ENCODE measurements around the gene BRSK2. TPM values are rescaled to one million over a fixed set of nuclear protein-coding genes. Genes with fewer than 3 reads are reported as not detected.
A peak's percentile ranks its signal among the peaks of the same experiment; 100 is the strongest.
"Not testable (repeated sequence)": the region's sequence is repeated elsewhere in the genome, so short reads cannot be mapped to it uniquely, and the experiment has no call there.

The BRSK2 gene
- total and polyA plus RNA-seq, 4 donors: 14.1 to 106 (median 56.8) TPM

DNA sequence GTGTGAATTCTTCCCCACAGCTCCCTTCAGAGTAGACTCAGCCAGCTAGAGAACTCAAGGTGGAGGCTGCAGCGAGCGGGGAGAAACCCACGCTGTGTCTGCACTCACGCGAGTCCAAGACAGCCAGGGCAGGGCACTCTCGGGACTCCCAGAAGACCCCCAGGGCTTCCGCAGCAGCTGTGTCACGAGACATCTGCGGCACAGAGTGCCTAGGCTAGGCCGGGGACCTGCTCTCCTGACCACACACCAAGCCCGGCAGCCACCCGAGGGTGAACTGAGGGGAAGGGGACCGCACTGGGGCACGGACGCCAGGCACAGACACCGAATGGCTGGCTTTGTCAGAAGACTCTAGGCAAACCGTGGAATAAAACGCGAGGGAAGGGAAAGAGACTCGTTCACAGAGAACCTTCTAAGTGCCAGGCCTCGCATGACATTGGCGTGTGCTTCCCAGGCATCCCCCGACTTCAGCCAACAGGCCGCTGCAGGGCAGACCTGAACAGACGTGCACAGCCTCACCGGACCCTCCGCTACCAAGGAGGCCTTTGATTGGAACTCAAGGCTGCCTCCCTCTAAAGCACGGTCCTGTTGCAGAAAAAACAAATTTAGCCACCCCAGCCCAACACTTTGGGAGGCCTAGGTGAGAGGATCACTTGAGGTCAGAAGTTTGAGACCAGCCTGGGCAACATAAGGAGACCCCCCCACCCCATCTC, 115.0 kb downstream of the BRSK2 start:
- H3K4me1 ChIP-seq (ENCODE audit: control insufficient read depth, insufficient read depth, low read length): peaks cover 79% of the 10 kb centered on the region
- no peak overlapping the region for H3K4me3 ChIP-seq (ENCODE audit: low read depth, low read length)
- no peaks in the 10 kb centered on the region for H3K27me3 ChIP-seq (ENCODE audit: control insufficient read depth, insufficient read depth, low read length)
- H3K27ac ChIP-seq (ENCODE audit: low read depth, low read length): no peak overlapping the region
- no peaks in the 10 kb centered on the region for H3K9me3 ChIP-seq (ENCODE audit: control insufficient read depth, insufficient read depth, low read length)
- H3K36me3 ChIP-seq (ENCODE audit: control insufficient read depth, insufficient read depth, low read length): peaks cover 34% of the 10 kb centered on the region
- WGBS (ENCODE audit: insufficient coverage): 78% methylated on average over 23 of the region's 28 CpGs
- DNase-seq (ENCODE audit: low read depth in 4 of 6, low spot score in 6 of 6): no peak

DNA sequence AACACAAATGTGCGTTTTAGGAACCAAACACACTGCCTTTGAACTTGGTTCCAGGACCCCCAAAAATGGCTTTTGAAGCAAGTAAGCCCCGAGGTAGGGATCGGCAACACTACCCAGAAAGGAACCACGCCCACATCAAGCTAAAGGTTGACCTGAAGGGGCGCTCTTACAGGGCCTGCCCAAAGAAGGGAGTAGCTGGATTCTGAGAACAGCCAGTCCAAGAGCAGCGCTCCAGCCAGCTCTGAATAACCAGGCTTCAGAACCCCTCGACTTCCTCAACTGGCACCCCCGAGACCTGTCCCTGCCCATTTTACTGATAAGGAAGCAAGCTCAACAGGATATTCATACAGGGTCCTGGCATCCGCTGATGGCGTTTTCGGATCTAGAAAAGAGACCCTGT, 115.7 kb downstream of the BRSK2 start:
- DNase-seq (ENCODE audit: low read depth in 4 of 6, low spot score in 6 of 6): no peak
- H3K9me3 ChIP-seq (ENCODE audit: control insufficient read depth, insufficient read depth, low read length): no peaks in the 10 kb centered on the region
- no peaks in the 10 kb centered on the region for H3K27me3 ChIP-seq (ENCODE audit: control insufficient read depth, insufficient read depth, low read length)
- WGBS (ENCODE audit: insufficient coverage): 84% methylated on average over 11 of the region's 11 CpGs
- H3K4me3 ChIP-seq (ENCODE audit: low read depth, low read length): no peak overlapping the region
- peaks cover 33% of the 10 kb centered on the region for H3K36me3 ChIP-seq (ENCODE audit: control insufficient read depth, insufficient read depth, low read length)
- H3K27ac ChIP-seq (ENCODE audit: low read depth, low read length): no peak overlapping the region
- H3K4me1 ChIP-seq (ENCODE audit: control insufficient read depth, insufficient read depth, low read length): peaks cover 77% of the 10 kb centered on the region

DNA sequence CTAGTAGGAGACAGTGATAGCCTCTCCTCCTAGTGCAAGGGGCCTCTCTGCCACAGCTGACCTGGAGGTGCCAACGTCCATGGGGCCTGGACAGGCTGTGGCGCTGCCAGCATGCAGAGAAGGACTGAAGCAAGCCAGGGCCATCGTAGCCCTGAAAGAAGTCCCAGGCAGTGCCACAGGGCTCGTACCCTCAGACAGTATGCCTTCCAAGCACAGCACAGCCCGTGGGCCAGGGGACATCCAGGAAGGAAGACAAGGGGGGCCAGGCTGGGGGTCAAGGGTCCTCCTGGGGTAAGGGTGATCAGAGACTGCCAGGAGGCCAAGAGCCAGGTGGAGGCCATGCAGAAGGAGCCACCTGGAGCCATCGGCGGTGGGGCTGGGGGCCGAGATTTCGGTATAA, 117.2 kb downstream of the BRSK2 start:
- 89% methylated on average over 9 of the region's 9 CpGs for WGBS (ENCODE audit: insufficient coverage)
- H3K36me3 ChIP-seq (ENCODE audit: control insufficient read depth, insufficient read depth, low read length): peaks cover 26% of the 10 kb centered on the region
- no peak overlapping the region for H3K27ac ChIP-seq (ENCODE audit: low read depth, low read length)
- no peaks in the 10 kb centered on the region for H3K27me3 ChIP-seq (ENCODE audit: control insufficient read depth, insufficient read depth, low read length)
- H3K4me3 ChIP-seq (ENCODE audit: low read depth, low read length): no peak overlapping the region
- DNase-seq (ENCODE audit: low read depth in 4 of 6, low spot score in 6 of 6): no peak
- H3K4me1 ChIP-seq (ENCODE audit: control insufficient read depth, insufficient read depth, low read length): peaks cover 63% of the 10 kb centered on the region
- no peaks in the 10 kb centered on the region for H3K9me3 ChIP-seq (ENCODE audit: control insufficient read depth, insufficient read depth, low read length)

DNA sequence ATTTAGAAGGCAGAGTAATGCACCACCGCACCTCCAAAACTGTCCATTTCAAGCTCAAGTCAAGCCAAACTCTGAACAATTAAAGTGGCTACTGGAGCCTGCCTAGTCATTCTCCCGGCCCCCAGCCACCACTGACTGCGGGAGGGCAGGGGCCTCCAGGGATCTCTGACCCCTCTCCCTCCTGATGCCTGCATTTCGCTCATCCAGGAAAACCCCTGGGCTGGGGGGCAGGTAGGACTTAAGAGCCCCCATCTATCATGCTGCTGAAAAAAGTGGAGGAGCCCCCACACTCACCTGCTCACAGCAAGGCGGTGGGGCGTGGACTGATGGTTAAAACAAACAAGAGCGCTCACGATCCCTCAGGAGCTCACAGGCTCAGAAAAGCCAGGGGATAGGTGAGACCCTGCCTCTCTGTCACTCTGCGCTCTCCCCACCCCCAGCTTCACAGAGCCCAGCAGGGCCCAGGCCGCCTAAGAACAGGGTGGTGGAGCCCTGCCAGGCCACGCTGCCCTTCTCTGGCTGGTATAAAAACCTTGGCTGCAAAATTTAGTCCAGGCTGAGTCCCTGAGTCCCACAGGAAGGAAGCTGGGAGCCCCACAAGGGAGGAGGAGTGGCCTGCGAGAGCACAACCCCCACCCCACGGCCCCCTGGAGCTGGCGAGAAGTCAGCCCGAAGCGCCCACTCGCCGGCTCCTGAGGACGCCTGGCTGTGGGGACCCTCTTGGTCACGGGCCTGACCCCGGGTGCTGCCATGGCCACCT, 117.8 kb downstream of the BRSK2 start:
- 38% methylated on average over 16 of the region's 21 CpGs for WGBS (ENCODE audit: insufficient coverage)
- no peaks in the 10 kb centered on the region for H3K27me3 ChIP-seq (ENCODE audit: control insufficient read depth, insufficient read depth, low read length)
- H3K36me3 ChIP-seq (ENCODE audit: control insufficient read depth, insufficient read depth, low read length): peaks cover 23% of the 10 kb centered on the region
- no peak overlapping the region for H3K27ac ChIP-seq (ENCODE audit: low read depth, low read length)
- H3K9me3 ChIP-seq (ENCODE audit: control insufficient read depth, insufficient read depth, low read length): no peaks in the 10 kb centered on the region
- H3K4me1 ChIP-seq (ENCODE audit: control insufficient read depth, insufficient read depth, low read length): peaks cover 57% of the 10 kb centered on the region
- H3K4me3 ChIP-seq (ENCODE audit: low read depth, low read length): no peak overlapping the region
- DNase-seq (ENCODE audit: low read depth in 4 of 6, low spot score in 6 of 6): peak in 1 of 6 donors; percentile 60

DNA sequence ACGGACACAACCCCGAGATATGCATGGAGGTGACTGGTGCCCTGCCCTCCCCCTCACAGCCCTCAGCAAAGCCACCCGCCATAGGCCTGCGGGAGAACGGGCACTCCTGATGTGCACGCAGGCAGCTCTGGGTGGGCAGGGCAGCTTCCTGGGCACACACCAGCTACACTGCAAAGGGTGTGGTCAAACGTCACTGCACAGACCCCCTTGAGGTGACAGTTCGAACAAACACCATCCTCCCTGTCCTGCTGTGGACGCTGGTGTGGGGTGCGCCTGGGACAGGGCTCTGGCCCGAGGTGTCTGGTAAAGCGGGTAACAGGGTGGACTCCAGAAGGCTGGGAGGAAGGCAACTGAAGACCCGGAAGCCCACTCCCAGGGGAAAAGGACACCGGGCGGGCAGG, 118.8 kb downstream of the BRSK2 start:
- Histone ChIP-seq H3K27ac (ENCODE audit: low read depth, low read length) (no peak overlapping the region), H3K4me1 (ENCODE audit: control insufficient read depth, insufficient read depth, low read length) (peaks cover 51% of the 10 kb centered on the region)
- DNase-seq (ENCODE audit: low read depth in 4 of 6, low spot score in 6 of 6): no peak

DNA sequence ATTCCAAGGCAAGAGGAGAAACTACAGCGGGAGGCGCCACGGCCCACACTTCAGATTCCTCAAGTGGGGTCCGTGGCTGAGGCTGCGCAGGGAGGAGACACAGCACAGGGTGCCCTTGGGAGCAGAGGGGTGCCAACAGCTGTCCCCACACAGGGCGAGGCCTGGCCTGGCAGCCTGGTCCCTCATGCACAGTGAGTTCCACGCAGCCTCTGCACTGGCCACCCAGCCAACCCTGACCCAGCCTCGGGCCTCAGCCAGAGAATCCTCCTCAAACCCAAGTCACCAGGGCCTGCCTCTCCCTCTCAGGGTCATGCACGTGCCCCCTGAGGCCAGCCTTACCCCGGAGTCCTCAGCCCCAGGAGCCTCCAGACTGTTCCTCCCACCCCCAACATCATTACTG, 119.3 kb downstream of the BRSK2 start:
- no peak for DNase-seq (ENCODE audit: low read depth in 4 of 6, low spot score in 6 of 6)
- Histone ChIP-seq H3K4me3 (ENCODE audit: low read depth, low read length) (no peak overlapping the region), H3K27me3 (ENCODE audit: control insufficient read depth, insufficient read depth, low read length) (no peaks in the 10 kb centered on the region), H3K4me1 (ENCODE audit: control insufficient read depth, insufficient read depth, low read length) (peaks cover 51% of the 10 kb centered on the region), H3K36me3 (ENCODE audit: control insufficient read depth, insufficient read depth, low read length) (peaks cover 14% of the 10 kb centered on the region), H3K9me3 (ENCODE audit: control insufficient read depth, insufficient read depth, low read length) (no peaks in the 10 kb centered on the region), H3K27ac (ENCODE audit: low read depth, low read length) (no peak overlapping the region)
- WGBS (ENCODE audit: insufficient coverage): 86% methylated on average over 10 of the region's 10 CpGs

More for the DNA sequence above, 118.8 kb downstream of the BRSK2 start:
- no peak overlapping the region for H3K4me3 ChIP-seq (ENCODE audit: low read depth, low read length)
- 69% methylated on average over 9 of the region's 15 CpGs for WGBS (ENCODE audit: insufficient coverage)
- H3K27me3 ChIP-seq (ENCODE audit: control insufficient read depth, insufficient read depth, low read length): no peaks in the 10 kb centered on the region
- peaks cover 17% of the 10 kb centered on the region for H3K36me3 ChIP-seq (ENCODE audit: control insufficient read depth, insufficient read depth, low read length)
- H3K9me3 ChIP-seq (ENCODE audit: control insufficient read depth, insufficient read depth, low read length): no peaks in the 10 kb centered on the region

DNA sequence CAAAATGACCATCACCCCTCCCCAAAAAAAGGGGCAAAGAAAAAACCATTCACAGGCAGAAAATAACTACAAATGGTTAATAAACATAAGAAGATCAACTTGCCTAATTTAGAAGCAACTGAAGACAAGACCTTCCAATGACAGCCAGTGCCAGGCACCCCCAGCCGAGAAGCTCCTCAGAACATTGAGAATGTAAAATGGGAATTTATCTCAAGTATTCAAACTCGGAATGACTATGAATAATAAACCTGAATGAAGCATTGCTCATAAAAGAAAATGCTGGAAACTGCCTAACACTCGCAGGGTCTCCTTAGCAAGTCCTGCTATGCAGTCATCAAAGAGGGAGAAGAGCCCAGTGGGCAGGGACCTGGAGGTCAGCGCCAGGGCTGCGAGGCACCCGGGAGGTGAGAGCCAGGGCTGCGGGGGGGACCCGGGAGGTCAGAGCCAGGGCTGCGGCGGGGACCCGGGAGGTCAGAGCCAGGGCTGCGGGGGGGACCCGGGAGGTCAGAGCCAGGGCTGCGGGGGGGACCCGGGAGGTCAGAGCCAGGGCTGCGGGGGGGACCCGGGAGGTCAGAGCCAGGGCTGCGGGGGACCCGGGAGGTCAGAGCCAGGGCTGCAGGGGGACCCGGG, 120.0 kb downstream of the BRSK2 start:
- DNase-seq (ENCODE audit: low read depth in 4 of 6, low spot score in 6 of 6): no peak
- H3K27me3 ChIP-seq (ENCODE audit: control insufficient read depth, insufficient read depth, low read length): no peaks in the 10 kb centered on the region
- 83% methylated on average over 9 of the region's 20 CpGs for WGBS (ENCODE audit: insufficient coverage)
- no peaks in the 10 kb centered on the region for H3K9me3 ChIP-seq (ENCODE audit: control insufficient read depth, insufficient read depth, low read length)
- peaks cover 14% of the 10 kb centered on the region for H3K36me3 ChIP-seq (ENCODE audit: control insufficient read depth, insufficient read depth, low read length)
- no peak overlapping the region for H3K4me3 ChIP-seq (ENCODE audit: low read depth, low read length)
- H3K27ac ChIP-seq (ENCODE audit: low read depth, low read length): no peak overlapping the region
- H3K4me1 ChIP-seq (ENCODE audit: control insufficient read depth, insufficient read depth, low read length): peaks cover 51% of the 10 kb centered on the region

DNA sequence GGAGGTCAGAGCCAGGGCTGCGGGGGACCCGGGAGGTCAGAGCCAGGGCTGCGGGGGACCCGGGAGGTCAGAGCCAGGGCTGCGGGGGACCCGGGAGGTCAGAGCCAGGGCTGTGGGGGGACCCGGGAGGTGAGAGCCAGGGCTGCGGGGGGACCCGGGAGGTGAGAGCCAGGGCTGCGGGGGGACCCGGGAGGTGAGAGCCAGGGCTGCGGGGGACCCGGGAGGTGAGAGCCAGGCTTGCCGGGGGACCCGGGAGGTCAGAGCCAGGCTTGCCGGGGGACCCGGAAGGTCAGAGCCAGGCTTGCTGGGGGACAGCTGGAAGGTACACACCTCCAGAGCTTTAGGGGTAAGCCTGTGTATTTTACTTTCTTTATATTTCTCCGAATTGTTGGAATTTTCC, 120.6 kb downstream of the BRSK2 start:
- 79% methylated on average over 8 of the region's 18 CpGs for WGBS (ENCODE audit: insufficient coverage)
- H3K4me1 ChIP-seq (ENCODE audit: control insufficient read depth, insufficient read depth, low read length): peaks cover 53% of the 10 kb centered on the region
- not testable (repeated sequence) for H3K4me3 ChIP-seq (ENCODE audit: low read depth, low read length); H3K27me3 ChIP-seq (ENCODE audit: control insufficient read depth, insufficient read depth, low read length); H3K27ac ChIP-seq (ENCODE audit: low read depth, low read length); H3K9me3 ChIP-seq (ENCODE audit: control insufficient read depth, insufficient read depth, low read length); DNase-seq (ENCODE audit: low read depth in 4 of 6, low spot score in 6 of 6)
- H3K36me3 ChIP-seq (ENCODE audit: control insufficient read depth, insufficient read depth, low read length): peaks cover 14% of the 10 kb centered on the region

DNA sequence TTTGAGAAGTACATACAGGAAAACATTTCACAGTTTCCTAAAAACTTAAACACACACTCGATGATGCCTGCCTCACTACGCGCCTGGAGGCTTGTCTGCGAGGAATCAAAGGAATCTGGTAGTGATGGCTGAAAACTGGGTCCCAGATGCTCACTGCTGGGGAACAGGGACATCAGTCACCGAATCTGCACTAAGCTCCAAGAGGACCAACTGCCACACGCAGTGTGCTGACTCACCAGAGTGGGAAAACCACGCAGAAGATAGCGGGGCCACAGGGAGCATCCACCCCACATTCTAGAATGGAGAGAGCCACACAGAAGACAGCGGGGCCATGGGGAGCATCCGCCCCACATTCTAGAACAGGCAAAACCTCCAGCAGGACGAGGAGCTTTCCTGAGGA, 121.2 kb downstream of the BRSK2 start:
- no peaks in the 10 kb centered on the region for H3K9me3 ChIP-seq (ENCODE audit: control insufficient read depth, insufficient read depth, low read length)
- peaks cover 14% of the 10 kb centered on the region for H3K36me3 ChIP-seq (ENCODE audit: control insufficient read depth, insufficient read depth, low read length)
- no peak overlapping the region for H3K4me3 ChIP-seq (ENCODE audit: low read depth, low read length)
- 79% methylated on average over 6 of the region's 11 CpGs for WGBS (ENCODE audit: insufficient coverage)
- H3K27me3 ChIP-seq (ENCODE audit: control insufficient read depth, insufficient read depth, low read length): no peaks in the 10 kb centered on the region
- no peak for DNase-seq (ENCODE audit: low read depth in 4 of 6, low spot score in 6 of 6)
- H3K27ac ChIP-seq (ENCODE audit: low read depth, low read length): no peak overlapping the region
- peaks cover 59% of the 10 kb centered on the region for H3K4me1 ChIP-seq (ENCODE audit: control insufficient read depth, insufficient read depth, low read length)
